Medulla oblongata (tissue), 1 donor: ENCODE measurements around the gene TESK1.

ENCODE experiments used
- DNase-seq: peaks from one replicate; pipeline ENCODE4 v3.0.0-alpha.2; 2015; ENCODE audit errors: extremely low spot score

Gene TESK1

GRCh38 chr9:35646533-35647265, 41.6 kb downstream of the TESK1 start:
- DNase-seq = peak; percentile 95

GRCh38 chr9:35649431-35650340, 44.6 kb downstream of the TESK1 start:
- peak; percentile 49 for DNase-seq

GRCh38 chr9:35650341-35651158, 45.5 kb downstream of the TESK1 start, which contains the start of gene SIT1:
Gene SIT1, minus strand, starts transcription at chr9:35650931. Its CDS starts 78 bp downstream, at chr9:35650853.
- DNase-seq = no peak

GRCh38 chr9:35651956-35652828, 47.1 kb downstream of the TESK1 start:
- no peak for DNase-seq

GRCh38 chr9:35652829-35653209, 47.8 kb downstream of the TESK1 start:
- no peak for DNase-seq

- DNase-seq = no peak
These were observed 48.5 kb downstream of the TESK1 start for GRCh38 chr9:35653611-35654010.

GRCh38 chr9:35656348-35656747, 51.3 kb downstream of the TESK1 start:
- DNase-seq = no peak

- no peak for DNase-seq
These were observed 51.9 kb downstream of the TESK1 start for GRCh38 chr9:35656831-35657545.

GRCh38 chr9:35657546-35658136, 52.6 kb downstream of the TESK1 start, which contains the start of gene RMRP:
Gene RMRP, minus strand, starts transcription at chr9:35658019.
- peak; percentile 99 for DNase-seq

GRCh38 chr9:35658137-35658967, 53.3 kb downstream of the TESK1 start, which contains the start of gene CCDC107:
Gene CCDC107, plus strand, starts transcription at chr9:35658292. Its CDS starts 88 bp downstream, at chr9:35658380.
- peak; percentile 96 for DNase-seq

GRCh38 chr9:35658968-35659220, 53.8 kb downstream of the TESK1 start:
- DNase-seq = no peak

GRCh38 chr9:35659340-35659739, 54.3 kb downstream of the TESK1 start:
- no peak for DNase-seq
